ENCODE results near the gene OTOA. TPM values are rescaled to one million over a fixed set of nuclear protein-coding genes. Genes with fewer than 3 reads are reported as not detected.

OTOA gene
- total and polyA plus RNA-seq, 2 donors (not counting 3 experiments of a cell fraction or from before 2014, with no cell fraction given): 0.22 TPM; not detected in 1

GRCh38 chr16:21720533-21720932, 56.8 kb downstream of the OTOA start:
- H3K27me3 ChIP-seq (ENCODE audit: control insufficient read depth in 2 of 2, insufficient read depth in 2 of 2, low read length in 2 of 2): no peaks in the 10 kb centered on the region
- no peaks in the 10 kb centered on the region for H3K79me2 ChIP-seq (ENCODE audit: control insufficient read depth, insufficient read depth, low read length)
- H3K36me3 ChIP-seq (ENCODE audit: control insufficient read depth in 2 of 2, extremely low read depth in 1 of 2, insufficient read depth in 2 of 2, low read length in 2 of 2): no peaks in the 10 kb centered on the region
- intact Hi-C loops (cut with micrococcal nuclease) (no loop called here), dilution Hi-C loops (cut with MboI; ENCODE audit: extremely low pct_ligation_motif_present, low sequenced_read_pairs) (no loop called here)
- no peak overlapping the region for H3K27ac ChIP-seq (ENCODE audit: insufficient read depth, low read depth, low read length)
- ChIA-PET CTCF (interaction anchor here (0.9 to 1.5 kb wide), 2 partner anchors 10 to 63 kb away, joined by 3 to 4 read pairs; no protein-coding TSS in a partner anchor), POLR2A (no interaction called here)
- no peaks in the 10 kb centered on the region for H3K9me3 ChIP-seq (replicated peaks; ENCODE audit: control insufficient read depth, insufficient read depth, low read length)
- DNase-seq (ENCODE audit: low read depth, low spot score) (no peak), FAIRE-seq (no peak)
- no peak for TF ChIP-seq POLR2A (IDR thresholded peaks at IDR 0.05; ENCODE audit: low read depth, low read length)
- no peak for TF ChIP-seq MAX (IDR thresholded peaks at IDR 0.05; ENCODE audit: insufficient read depth, insufficient read length)
- no peak for TF ChIP-seq FOS (IDR thresholded peaks at IDR 0.05; ENCODE audit: borderline replicate concordance, insufficient read depth, low read length)
- no peak for TF ChIP-seq EZH2 (IDR thresholded peaks at IDR 0.05; ENCODE audit: borderline replicate concordance, low read depth, low read length, severe bottlenecking)
- no peak for TF ChIP-seq POLR2AphosphoS5 (IDR thresholded peaks at IDR 0.05; ENCODE audit: insufficient read depth, low read depth, low read length)
- TF ChIP-seq GATA2 (IDR thresholded peaks at IDR 0.05; ENCODE audit: insufficient read depth, insufficient read length, low read depth, low read length): no peak
- TF ChIP-seq JUN (IDR thresholded peaks at IDR 0.05; ENCODE audit: borderline replicate concordance, insufficient read depth, insufficient read length, low read depth): no peak
- no peak for TF ChIP-seq CTCF (IDR thresholded peaks at IDR 0.05; ENCODE audit: extremely low read depth in 1 of 2, insufficient read depth in 1 of 2, low read depth in 1 of 2, low read length in 2 of 2)
- TF ChIP-seq MYC (IDR thresholded peaks at IDR 0.05; ENCODE audit: low read depth, low read length): no peak
- H2AFZ ChIP-seq (ENCODE audit: low read depth, low read length): no peak overlapping the region
- no peaks in the 10 kb centered on the region for H4K20me1 ChIP-seq (replicated peaks; ENCODE audit: control insufficient read depth, extremely low read depth, insufficient read depth, low read length)
- no peak overlapping the region for H3K9ac ChIP-seq (replicated peaks; ENCODE audit: extremely low read depth, insufficient read depth, low read length)
- H3K4me2 ChIP-seq (ENCODE audit: insufficient read depth, low read length): no peak overlapping the region
- no peaks in the 10 kb centered on the region for H3K9me1 ChIP-seq (replicated peaks; ENCODE audit: control insufficient read depth, extremely low read depth, insufficient read depth, low read length)
- H3K4me3 ChIP-seq (replicated peaks in 1 of 3; ENCODE audit: insufficient read depth in 1 of 3, low read depth in 1 of 3, low read length in 3 of 3): no peak overlapping the region
- no peaks in the 10 kb centered on the region for H3K4me1 ChIP-seq (ENCODE audit: control insufficient read depth, extremely low read depth, insufficient read depth, low read length)
- BruUV-seq (replicated peaks): no TSS peak

Measured in endothelial cell of umbilical vein (primary cell).